Kasumi-1 (cell line): Measurements from ENCODE around the gene PGAM5.
A peak's percentile ranks its signal among the peaks of the same experiment; 100 is the strongest.
"Not testable (repeated sequence)": the region's sequence is repeated elsewhere in the genome, so short reads cannot be mapped to it uniquely, and the experiment has no call there.

ENCODE experiments used
- DNase-seq, 2 experiments: peaks; one replicate each; lab custom pipeline; 2025; lab: John Stamatoyannopoulos, UW

Gene PGAM5

DNA sequence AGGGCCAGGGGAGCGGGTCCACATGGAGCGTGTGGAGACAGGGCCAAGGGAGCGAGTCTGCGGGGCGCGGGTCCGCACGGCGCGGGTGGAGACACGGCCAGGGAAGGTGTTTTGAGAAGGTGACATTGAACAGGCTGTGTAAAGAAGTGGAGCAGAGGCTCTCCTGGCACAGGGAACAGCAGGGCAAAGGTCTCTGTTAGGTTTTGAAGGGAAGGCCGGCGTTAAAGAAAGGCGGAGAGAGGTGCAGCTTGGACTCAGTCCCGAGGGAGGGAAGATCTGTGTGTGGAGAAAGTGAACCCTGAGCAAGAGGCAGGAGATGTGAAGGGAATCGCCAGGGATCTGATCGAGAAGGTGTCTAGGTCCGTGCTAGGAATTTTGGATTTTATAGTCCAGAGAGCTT is 21.4 kb upstream of the PGAM5 start:
- no peak for DNase-seq

DNA sequence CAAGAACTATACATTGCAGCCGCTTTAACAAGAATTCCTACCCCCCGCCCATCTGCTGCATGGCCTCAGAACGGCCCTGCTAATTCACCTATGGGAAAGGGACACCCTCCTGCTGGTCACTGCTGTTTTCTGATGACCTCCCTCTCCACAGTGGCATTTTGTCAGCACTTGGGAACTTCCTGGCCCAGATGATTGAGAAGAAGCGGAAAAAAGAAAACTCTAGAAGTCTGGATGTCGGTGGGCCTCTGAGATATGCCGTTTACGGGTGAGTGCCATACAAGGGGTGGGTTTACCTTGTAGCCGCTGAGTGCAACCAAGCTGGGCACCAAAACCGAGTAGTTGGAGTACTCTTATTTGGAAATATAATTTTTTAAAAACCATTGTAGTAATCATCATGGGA is 20.5 kb upstream of the PGAM5 start:
- no peak for DNase-seq

DNA sequence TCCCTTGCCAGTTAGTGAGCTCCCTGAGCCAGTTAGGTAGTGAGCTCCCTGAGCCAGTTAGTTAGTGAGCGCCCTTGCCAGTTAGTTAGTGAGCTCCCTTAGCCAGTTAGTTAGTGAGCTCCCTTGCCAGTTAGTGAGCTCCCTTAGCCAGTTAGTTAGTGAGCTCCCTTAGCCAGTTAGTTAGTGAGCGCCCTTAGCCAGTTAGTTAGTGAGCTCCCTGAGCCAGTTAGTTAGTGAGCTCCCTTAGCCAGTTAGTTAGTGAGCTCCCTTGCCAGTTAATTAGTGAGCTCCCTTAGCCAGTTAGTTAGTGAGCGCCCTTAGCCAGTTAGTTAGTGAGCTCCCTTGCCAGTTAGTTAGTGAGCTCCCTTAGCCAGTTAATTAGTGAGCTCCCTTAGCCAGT is 18.6 kb upstream of the PGAM5 start:
- DNase-seq: not testable (repeated sequence)

GRCh38 chr12:132694888-132695287 is 15.8 kb upstream of the PGAM5 start:
- not testable (repeated sequence) for DNase-seq

DNA sequence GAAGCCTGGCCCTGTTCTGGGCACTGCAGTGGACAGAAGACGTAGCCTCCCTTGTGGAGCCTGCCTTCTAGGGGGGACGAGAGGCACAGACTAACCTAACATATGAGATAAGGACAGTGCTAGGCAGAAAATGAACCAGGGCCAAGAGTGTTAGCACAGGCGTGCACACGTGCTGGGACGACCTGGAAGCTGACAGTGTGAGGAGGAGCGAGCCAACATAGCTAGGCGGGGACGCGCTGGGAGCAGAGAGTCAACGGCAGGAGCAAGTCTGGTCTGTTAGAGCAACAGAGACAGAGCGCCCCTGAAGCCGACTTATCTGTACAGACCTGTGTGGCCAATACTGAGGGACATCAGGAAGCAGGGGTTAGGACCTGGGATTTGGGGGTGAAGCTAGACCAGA is 15.2 kb upstream of the PGAM5 start:
- no peak for DNase-seq

GRCh38 chr12:132698341-132698740 is 12.3 kb upstream of the PGAM5 start:
- DNase-seq: no peak

- no peak for DNase-seq
Measured at GRCh38 chr12:132700212-132700822, 10.3 kb upstream of the PGAM5 start.

- DNase-seq: no peak
Measured at GRCh38 chr12:132702640-132703039, 8.0 kb upstream of the PGAM5 start.

DNA sequence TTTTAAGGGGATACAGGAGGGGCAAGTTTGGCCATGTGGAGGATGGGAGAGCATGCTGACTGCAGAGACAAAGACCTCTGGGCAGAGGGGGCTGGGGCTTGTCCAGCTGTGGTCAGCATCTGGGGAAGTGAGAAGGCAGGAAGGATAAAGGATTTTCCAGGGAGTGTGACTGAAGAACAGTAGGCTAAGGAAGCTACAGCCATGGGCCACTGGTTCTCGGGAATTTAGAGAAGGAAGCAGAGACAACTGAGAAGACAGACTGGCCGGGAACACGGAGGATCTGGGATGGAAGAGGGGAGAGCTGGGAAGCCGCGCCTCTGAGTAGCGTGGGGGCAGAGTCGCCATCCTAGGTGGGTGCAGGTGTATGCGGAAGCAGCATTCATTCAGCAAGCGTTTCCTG is 7.0 kb upstream of the PGAM5 start:
- no peak for DNase-seq

GRCh38 chr12:132707241-132707640 is 3.4 kb upstream of the PGAM5 start:
- no peak for DNase-seq

GRCh38 chr12:132708150-132708549 is 2.5 kb upstream of the PGAM5 start:
- DNase-seq: no peak

- DNase-seq: peak in 1 of 2 experiments; percentile 54
Measured at GRCh38 chr12:132710043-132710404, 618 bp upstream of the PGAM5 start.

DNA sequence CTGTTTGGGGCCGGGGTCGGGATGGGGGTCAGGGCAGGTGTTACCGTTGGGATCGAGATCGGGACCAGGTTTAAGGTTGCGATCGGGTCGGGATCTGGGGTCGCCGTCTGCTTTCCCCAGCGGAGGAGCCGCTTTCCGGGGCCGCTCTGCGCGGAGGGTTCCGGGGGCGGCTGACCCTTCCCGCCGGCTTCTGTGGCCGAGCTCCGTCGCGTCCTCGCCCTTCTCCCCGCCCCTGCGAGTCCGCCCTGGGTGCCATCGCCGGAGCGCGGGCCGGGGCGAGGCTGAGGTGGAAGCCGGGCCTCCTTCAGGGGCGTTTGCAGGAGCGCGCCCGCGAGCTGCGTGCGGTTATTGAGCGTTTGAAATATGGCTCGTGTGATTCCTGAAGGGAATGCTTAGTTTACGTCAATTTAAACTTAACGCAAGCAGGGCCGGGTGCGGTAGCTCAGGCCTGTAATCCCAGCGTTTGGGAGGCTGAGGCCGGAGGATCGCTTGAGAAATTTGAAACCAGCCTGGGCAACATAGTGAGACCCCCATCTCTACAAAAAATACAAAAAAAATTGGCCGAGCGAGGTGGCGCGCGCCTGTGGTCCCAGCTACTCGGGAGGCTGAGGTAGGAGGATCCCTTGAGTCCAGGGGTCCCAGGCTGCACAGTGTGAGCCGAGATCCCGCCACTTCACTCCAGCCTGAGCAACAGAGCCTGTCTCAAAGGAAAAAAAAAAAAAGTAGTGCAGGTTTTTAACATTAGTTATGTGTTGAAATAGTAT is 620 bp downstream of the PGAM5 start:
- DNase-seq: no peak

DNA sequence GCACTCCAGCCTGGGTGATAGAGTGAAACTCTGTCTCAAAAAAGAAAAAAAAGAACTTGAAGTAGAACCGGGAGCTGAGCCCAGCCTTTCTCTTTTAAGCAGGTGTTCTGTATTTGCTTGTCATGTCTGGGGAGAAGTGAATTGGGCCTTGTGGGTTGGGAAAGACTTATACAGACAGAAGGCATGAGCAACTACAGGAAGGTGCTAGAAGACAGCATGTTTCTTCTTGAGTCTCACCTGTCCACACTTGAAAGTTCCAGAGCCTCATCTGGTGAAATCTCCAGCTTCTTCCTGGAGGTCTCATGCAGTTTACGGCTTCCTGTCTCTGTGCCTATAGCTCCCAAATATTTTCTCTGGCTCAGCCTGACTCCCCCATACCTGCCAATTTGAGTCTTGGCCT is 2.5 kb downstream of the PGAM5 start:
- DNase-seq: no peak

DNA sequence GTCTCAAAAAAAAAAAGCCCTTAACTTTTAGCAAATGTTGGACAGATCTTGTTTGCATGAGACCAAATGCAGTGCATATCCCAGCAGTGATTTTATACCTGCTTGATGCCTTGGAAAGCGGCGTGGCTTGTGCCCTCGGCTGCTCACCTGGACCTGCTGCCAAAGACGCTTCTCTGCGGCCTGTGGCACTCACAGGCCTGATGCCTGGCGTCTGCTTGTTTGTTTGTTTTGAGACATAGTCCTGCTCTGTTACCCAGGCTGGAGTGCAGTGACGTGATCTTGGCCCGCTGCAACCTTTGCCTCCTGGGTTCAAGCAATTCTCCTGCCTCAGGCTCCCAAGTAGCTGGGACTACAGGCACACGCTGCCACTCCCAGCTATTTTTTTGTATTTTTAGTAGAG is 5.2 kb downstream of the PGAM5 start:
- DNase-seq: no peak

- no peak for DNase-seq
Measured at GRCh38 chr12:132716356-132716755, 5.7 kb downstream of the PGAM5 start.

- no peak for DNase-seq
Measured at GRCh38 chr12:132717011-132717410, 6.4 kb downstream of the PGAM5 start.

DNA sequence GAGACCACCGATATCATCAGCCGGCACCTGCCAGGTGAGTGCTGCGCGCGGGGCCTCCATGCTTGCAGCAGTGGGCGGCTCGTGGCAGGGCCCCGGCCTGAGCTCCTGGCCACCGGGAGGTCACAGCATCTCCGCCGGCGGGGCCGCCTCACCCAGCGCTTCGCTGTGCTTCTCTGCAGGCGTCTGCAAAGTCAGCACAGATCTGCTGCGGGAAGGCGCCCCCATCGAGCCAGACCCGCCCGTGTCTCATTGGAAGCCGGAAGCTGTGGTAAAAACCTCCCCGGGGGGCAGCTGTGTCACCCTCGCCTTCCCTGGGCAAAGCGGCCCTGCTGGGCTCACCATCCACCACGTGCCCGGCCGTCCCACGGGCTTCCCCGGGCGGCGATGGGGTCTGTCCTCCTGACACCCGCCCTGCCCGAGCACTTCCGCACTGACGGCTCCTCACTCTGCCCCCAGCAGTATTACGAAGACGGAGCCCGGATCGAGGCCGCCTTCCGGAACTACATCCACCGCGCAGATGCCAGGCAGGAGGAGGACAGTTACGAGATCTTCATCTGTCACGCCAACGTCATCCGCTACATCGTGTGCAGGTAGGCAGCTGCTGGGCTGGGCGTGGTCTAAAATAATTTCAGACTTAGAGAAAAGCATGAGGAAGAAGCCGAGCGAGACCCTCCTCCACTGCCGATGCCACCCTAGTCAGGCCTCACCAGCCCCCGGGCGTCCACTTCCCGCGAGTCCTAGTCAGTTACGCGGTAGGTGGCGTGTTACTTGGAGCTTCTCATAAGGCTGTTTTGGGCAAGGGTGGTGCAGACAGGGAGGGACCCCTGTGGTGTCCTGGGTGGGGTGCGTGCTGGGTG is 7.1 kb downstream of the PGAM5 start:
- DNase-seq: peak; percentile 77 to 88

DNA sequence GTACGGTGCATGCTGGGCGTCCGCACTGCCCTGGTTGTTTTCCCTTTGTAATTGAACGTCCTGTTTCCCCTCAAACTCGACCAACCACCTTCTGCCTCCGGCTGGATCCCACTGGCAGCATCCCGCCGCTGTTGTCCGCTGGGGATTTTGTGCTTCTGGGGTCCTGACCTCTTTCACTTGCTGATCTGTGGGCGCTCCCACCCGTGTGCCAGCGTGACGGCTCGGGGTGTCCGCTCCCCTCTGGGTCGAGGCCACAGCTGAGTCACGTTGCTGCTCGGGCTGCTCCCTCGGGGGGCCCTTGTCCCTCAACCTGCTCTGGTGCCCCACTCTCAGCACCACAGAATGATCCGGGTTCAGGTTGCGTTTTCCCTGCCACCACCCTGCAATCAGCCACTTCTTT is 8.0 kb downstream of the PGAM5 start:
- no peak for DNase-seq

- no peak for DNase-seq
Measured at GRCh38 chr12:132719141-132719953, 8.7 kb downstream of the PGAM5 start.

GRCh38 chr12:132719954-132720324 is 9.3 kb downstream of the PGAM5 start:
- DNase-seq: no peak
